Natural killer cell (primary cell): ENCODE measurements around the gene TTC7B. TPM values are rescaled to one million over a fixed set of nuclear protein-coding genes. Genes with fewer than 3 reads are reported as not detected.

ENCODE experiments used
- ATAC-seq, 3 donors: fragments of 150-1000 bp in 2 of 3; fragments of 200-7000 bp in 1 of 3; cut with Tn5 transposase; 1 replicate in 1 of 3; 2 replicates in 2 of 3; pipeline ENCODE4 v1.10.0; 2021; ENCODE audit warnings: mild to moderate bottlenecking in 2 of 3, moderate library complexity in 2 of 3
- DNase-seq, 2 donors: peaks; one replicate each; pipeline versions ENCODE4 v3.0.0 to v3.0.0-alpha.2; 2013 to 2021; ENCODE audit warnings: mixed read lengths in 1 of 2
- H3K27ac ChIP-seq: one replicate; pipeline ENCODE4 v1.5.1; 2013; ENCODE audit warnings: mild to moderate bottlenecking, low read length
- H3K27me3 ChIP-seq: one replicate; pipeline ENCODE4 v1.6.1; 2013; ENCODE audit warnings: low read length; ENCODE audit not compliant: control insufficient read depth, insufficient read depth
- H3K36me3 ChIP-seq: one replicate; pipeline ENCODE4 v1.6.1; 2013; ENCODE audit warnings: low read length; ENCODE audit not compliant: control insufficient read depth, insufficient read depth
- H3K4me1 ChIP-seq: one replicate; pipeline ENCODE4 v1.6.1; 2013; ENCODE audit warnings: low read length; ENCODE audit not compliant: control insufficient read depth, insufficient read depth
- H3K4me3 ChIP-seq: one replicate; pipeline ENCODE4 v1.5.1; 2013; ENCODE audit warnings: low read length
- H3K9me3 ChIP-seq: one replicate; pipeline ENCODE4 v1.6.1; 2013; ENCODE audit warnings: low read length; ENCODE audit not compliant: control insufficient read depth, insufficient read depth
- H3K27ac Mint-ChIP-seq, 2 donors: one replicate each; pipeline ENCODE4 v1.8.0; 2022; ENCODE audit warnings: mild to moderate bottlenecking in 2 of 2, mixed read lengths in 2 of 2, moderate library complexity in 1 of 2
- H3K27me3 Mint-ChIP-seq, 2 donors: one replicate each; pipeline ENCODE4 v1.8.0; 2022; ENCODE audit warnings: low read depth in 2 of 2, mixed read lengths in 2 of 2
- H3K36me3 Mint-ChIP-seq: one replicate; pipeline ENCODE4 v1.8.0; 2022; ENCODE audit warnings: mixed read lengths
- H3K4me1 Mint-ChIP-seq, 2 donors: one replicate each; pipeline ENCODE4 v1.8.0; 2022; ENCODE audit warnings: mixed read lengths in 2 of 2
- H3K4me3 Mint-ChIP-seq: one replicate; pipeline ENCODE4 v1.8.0; 2022; ENCODE audit warnings: mild to moderate bottlenecking, moderate library complexity, mixed read lengths
- H3K9me3 Mint-ChIP-seq, 2 donors: one replicate each; pipeline ENCODE4 v1.8.0; 2022; ENCODE audit warnings: mixed read lengths in 2 of 2
- CTCF ChIP-seq: fragments of 200-600 bp; IDR thresholded peaks from one replicate; pipeline ENCODE4 v1.8.0; 2022; ENCODE audit warnings: antibody characterized with exemption
- WGBS: methylation state at CpG from one replicate; pipeline ENCODE4 v1.1.7; 2013; ENCODE audit warnings: missing lambda C conversion rate; ENCODE audit not compliant: insufficient coverage; 5-methylcytosine and 5-hydroxymethylcytosine counted together
- intact Hi-C: fragments of 100-400 bp; cut with micrococcal nuclease; formaldehyde crosslinking; loops from one replicate; pipeline ENCODE4 v1.14.2; 2022
- total RNA-seq, 4 donors: library from RNA; stranded (reverse); fragments of 120-200 nt in 1 of 4; gene quantifications; one replicate each; pipeline versions ENCODE4 v1.2.3 to v1.2.4, GENCODE V29; 2013 to 2022

TTC7B gene
- total RNA-seq, 3 donors from 2014 or later (not counting 1 experiment from before 2014, with no cell fraction given) = 1.7 to 17.2 (median 5.9) TPM

- intact Hi-C loops = no loop called here
- no peak overlapping the region for H3K27ac ChIP-seq
- no peaks in the 10 kb centered on the region for H3K9me3 Mint-ChIP-seq
- no peak for ATAC-seq
- no peaks in the 10 kb centered on the region for H3K36me3 ChIP-seq
- H3K27ac Mint-ChIP-seq = no peak overlapping the region
- H3K36me3 Mint-ChIP-seq = no peaks in the 10 kb centered on the region
- no peak overlapping the region for H3K4me3 ChIP-seq
- H3K27me3 ChIP-seq = no peaks in the 10 kb centered on the region
- no peaks in the 10 kb centered on the region for H3K4me1 Mint-ChIP-seq
- H3K9me3 ChIP-seq = no peaks in the 10 kb centered on the region
- WGBS = 91% methylated on average over 12 of the region's 13 CpGs
- H3K27me3 Mint-ChIP-seq = no peaks in the 10 kb centered on the region
- DNase-seq = no peak
- no peak for TF ChIP-seq CTCF
- H3K4me3 Mint-ChIP-seq = no peak overlapping the region
- H3K4me1 ChIP-seq = no peaks in the 10 kb centered on the region
Observed at GRCh38 chr14:90778571-90779255, 37.5 kb downstream of the TTC7B start.

GRCh38 chr14:90777830-90778485, 38.3 kb downstream of the TTC7B start:
- Histone ChIP-seq H3K36me3 (no peaks in the 10 kb centered on the region), H3K27ac (no peak overlapping the region), H3K27me3 (no peaks in the 10 kb centered on the region), H3K4me1 (no peaks in the 10 kb centered on the region), H3K4me3 (no peak overlapping the region), H3K9me3 (no peaks in the 10 kb centered on the region)
- no peaks in the 10 kb centered on the region for H3K4me1 Mint-ChIP-seq
- 90% methylated on average over 11 of the region's 11 CpGs for WGBS
- H3K36me3 Mint-ChIP-seq = no peaks in the 10 kb centered on the region
- intact Hi-C loops = no loop called here
- no peak overlapping the region for H3K4me3 Mint-ChIP-seq
- ATAC-seq (no peak), DNase-seq (no peak)
- no peaks in the 10 kb centered on the region for H3K27me3 Mint-ChIP-seq
- no peak overlapping the region for H3K27ac Mint-ChIP-seq
- H3K9me3 Mint-ChIP-seq = no peaks in the 10 kb centered on the region
- no peak for TF ChIP-seq CTCF

GRCh38 chr14:90777358-90777757, 38.9 kb downstream of the TTC7B start:
- intact Hi-C loops = no loop called here
- no peak for ATAC-seq
- WGBS = 87% methylated on average over 2 of the region's 2 CpGs
- Mint-ChIP-seq H3K4me1 (no peaks in the 10 kb centered on the region), H3K4me3 (no peak overlapping the region), H3K27ac (no peak overlapping the region), H3K27me3 (no peaks in the 10 kb centered on the region), H3K36me3 (no peaks in the 10 kb centered on the region), H3K9me3 (no peaks in the 10 kb centered on the region)
- no peak for TF ChIP-seq CTCF
- Histone ChIP-seq H3K36me3 (no peaks in the 10 kb centered on the region), H3K4me1 (no peaks in the 10 kb centered on the region), H3K9me3 (no peaks in the 10 kb centered on the region), H3K27me3 (no peaks in the 10 kb centered on the region), H3K27ac (no peak overlapping the region), H3K4me3 (no peak overlapping the region)
- DNase-seq = no peak
